GM12878 (cell line): ENCODE results near the gene RPS23. TPM values are rescaled to one million over a fixed set of nuclear protein-coding genes. Genes with fewer than 3 reads are reported as not detected.

Experiments
- ATAC-seq: fragments of 200-7000 bp; cut with Tn5 transposase; 3 replicates; pipeline ENCODE4 v1.9.1; 2020; ENCODE audit warnings: mild to moderate bottlenecking, moderate library complexity
- BruUV-seq: library from RNA; stranded (reverse); fragments of 400-500 nt; replicated peaks from 2 replicates; lab custom pipeline; 2021; lab: Mats Ljungman, UMichigan
- CTCF ChIA-PET: fragments of 300-600 bp; sonication (Branson Sonifier 250); formaldehyde crosslinking; extraction: SDS; loops from one replicate; lab custom pipeline; 2021; ENCODE audit warnings: inconsistent platforms; lab: Yijun Ruan, JAX
- POLR2A ChIA-PET: fragments of 350-600 bp; formaldehyde crosslinking; extraction: SDS; loops from one replicate; lab custom pipeline; 2021; ENCODE audit warnings: inconsistent platforms; lab: Charles Lee
- RAD21 ChIA-PET: fragments of 300-600 bp; sonication (Branson Sonifier 250); formaldehyde crosslinking; loops from one replicate; lab custom pipeline; 2023; ENCODE audit warnings: antibody characterized with exemption; ENCODE audit not compliant: unreplicated experiment; lab: Charles Lee
- SMC1A ChIA-PET: fragments of 300-600 bp; sonication (Branson Sonifier 250); formaldehyde crosslinking; loops from one replicate; lab custom pipeline; 2023; ENCODE audit not compliant: unreplicated experiment, uncharacterized antibody; lab: Charles Lee
- DNase-seq: peaks from one replicate; pipeline ENCODE4 v3.0.0-alpha.2; 2011; ENCODE audit warnings: low read depth, low spot score
- FAIRE-seq: peaks from 3 replicates; lab custom pipeline; 2011; peaks lifted over from hg19 to GRCh38; lab: Jason Lieb, UNC
- H2AFZ ChIP-seq: 2 replicates; pipeline ENCODE4 v1.6.0; 2011; ENCODE audit warnings: low read depth, low read length, control low read depth; ENCODE audit not compliant: control insufficient read depth
- H3K27ac ChIP-seq: 2 replicates; pipeline ENCODE4 v1.5.1; 2011; ENCODE audit warnings: control low read depth; ENCODE audit not compliant: control insufficient read depth, insufficient read depth
- H3K27me3 ChIP-seq, 2 experiments: replicated peaks in 1 of 2; 2 replicates each; pipeline versions ENCODE4 v1.6.0 to v1.6.1; 2011; ENCODE audit warnings: low read length in 1 of 2; ENCODE audit not compliant: control insufficient read depth in 2 of 2, insufficient read depth in 2 of 2
- H3K36me3 ChIP-seq, 2 experiments: 2 replicates each; pipeline ENCODE4 v1.5.1; 2011; ENCODE audit warnings: low read length in 1 of 2; ENCODE audit not compliant: control insufficient read depth in 2 of 2, insufficient read depth in 2 of 2
- H3K4me1 ChIP-seq: 2 replicates; pipeline ENCODE4 v1.6.1; 2011; ENCODE audit warnings: mild to moderate bottlenecking, low read length, moderate library complexity, mixed read lengths; ENCODE audit not compliant: control insufficient read depth, insufficient read depth
- H3K4me2 ChIP-seq: 2 replicates; pipeline ENCODE4 v1.6.0; 2011; ENCODE audit warnings: control low read depth; ENCODE audit not compliant: control insufficient read depth, insufficient read depth
- H3K4me3 ChIP-seq: fragments of 200-600 bp; sonication (generic); 2 replicates; pipeline ENCODE4 v1.5.1; 2016
- H3K79me2 ChIP-seq: 2 replicates; pipeline ENCODE4 v1.6.0; 2011; ENCODE audit warnings: low read length; ENCODE audit not compliant: control insufficient read depth, insufficient read depth
- H3K9ac ChIP-seq: 2 replicates; pipeline ENCODE4 v1.8.0; 2011; ENCODE audit warnings: low read length, control low read depth, mixed read lengths; ENCODE audit not compliant: control insufficient read depth, insufficient read depth
- H3K9me3 ChIP-seq: replicated peaks from 3 replicates; pipeline ENCODE4 v1.5.1; 2011; ENCODE audit warnings: mild to moderate bottlenecking, low read length; ENCODE audit not compliant: control insufficient read depth, insufficient read depth
- H4K20me1 ChIP-seq: 2 replicates; pipeline ENCODE4 v1.6.0; 2011; ENCODE audit not compliant: control insufficient read depth, insufficient read depth
- BHLHE40 ChIP-seq, 2 experiments: fragments of 450-650 bp in 1 of 2; IDR thresholded peaks; 2 replicates each; pipeline ENCODE4 v1.6.1; 2011 to 2017; ENCODE audit warnings: low read depth in 2 of 2, borderline replicate concordance in 1 of 2, improper control_type of control experiment in 1 of 2, low read length in 1 of 2, mild to moderate bottlenecking in 1 of 2
- CBX5 ChIP-seq: sonication (generic); IDR thresholded peaks from 2 replicates; pipeline ENCODE4 v1.6.1; 2016; ENCODE audit warnings: low read depth, moderate library complexity, mild to moderate bottlenecking, inconsistent platforms
- ELK1 ChIP-seq: IDR thresholded peaks from 2 replicates; pipeline ENCODE4 v1.6.1; 2012; ENCODE audit warnings: low read depth, low read length, improper control_type of control experiment
- EP300 ChIP-seq, 2 experiments: fragments of 150-350 bp in 1 of 2; IDR thresholded peaks; 2 replicates each; pipeline ENCODE4 v1.6.1; 2011 to 2012; ENCODE audit warnings: low read depth in 2 of 2, low read length in 2 of 2, borderline replicate concordance in 1 of 2, improper control_type of control experiment in 1 of 2, inconsistent platforms in 1 of 2; ENCODE audit not compliant: control insufficient read depth in 1 of 2
- MTA3 ChIP-seq: IDR thresholded peaks from 2 replicates; pipeline ENCODE4 v1.6.1; 2012; ENCODE audit warnings: low read length, inconsistent platforms, borderline replicate concordance
- MXI1 ChIP-seq: fragments of 150-350 bp; IDR thresholded peaks from 2 replicates; pipeline ENCODE4 v1.6.1; 2011; ENCODE audit warnings: low read depth, mild to moderate bottlenecking, inconsistent platforms, low read length, improper control_type of control experiment
- RAD51 ChIP-seq: fragments of 450-650 bp; IDR thresholded peaks from 2 replicates; pipeline ENCODE4 v1.6.1; 2016; ENCODE audit warnings: moderate library complexity, mild to moderate bottlenecking, inconsistent platforms
- WGBS: methylation state at CpG from one replicate; pipeline ENCODE4 v1.1.6; 2016; ENCODE audit warnings: low lambda C conversion rate; ENCODE audit not compliant: insufficient replicate concordance, insufficient coverage; ENCODE audit errors: missing lambda C conversion rate; 5-methylcytosine and 5-hydroxymethylcytosine counted together
- in situ Hi-C: fragments of 300-500 bp; cut with MboI; formaldehyde crosslinking; loops from 9 replicates; pipeline ENCODE4 v1.14.3; 2018; ENCODE audit warnings: mixed read lengths
- intact Hi-C: fragments of 100-400 bp; cut with micrococcal nuclease; formaldehyde crosslinking; loops from one replicate; pipeline ENCODE4 v1.14.2; 2022; ENCODE audit not compliant: unreplicated experiment
- polyA plus RNA-seq, 11 experiments: library from polyadenylated mRNA; depleted of rRNA in 4 of 11; unstranded in 6 of 11; stranded (reverse) in 5 of 11; fragments of >200 nt; fragmentation: Nextera tagmentation in 4 of 11; fragmentation: Illumina TruSeq in 1 of 11; extraction: Ambion mirVana in 4 of 11; extraction: Trizol in 1 of 11; gene quantifications; 1 replicate in 1 of 11; 2 replicates in 10 of 11; pipeline versions ENCODE4 v1.2.1 to v1.2.3, GENCODE V29; 2011 to 2016; ENCODE audit warnings: inconsistent platforms in 2 of 11, missing spikeins in 2 of 11, low read depth in 1 of 11
- total RNA-seq, 4 experiments: library from RNA; depleted of rRNA in 3 of 4; stranded (reverse); fragments of >200 nt in 3 of 4; fragmentation: Illumina TruSeq in 1 of 4; extraction: Trizol in 1 of 4; gene quantifications; 2 replicates each; pipeline versions ENCODE4 v1.2.1 to v1.2.3, GENCODE V29; 2013 to 2021
- TF ChIP-seq, protein P1 (sequence below): fragments of 450-650 bp; IDR thresholded peaks from 2 replicates; pipeline ENCODE4 v1.6.1; 2018; ENCODE audit warnings: mild to moderate bottlenecking, low read depth, moderate library complexity; ENCODE audit not compliant: partially characterized antibody
- TF ChIP-seq, protein P2 (sequence below): fragments of 450-650 bp; formaldehyde crosslinking; IDR thresholded peaks from 2 replicates; pipeline ENCODE4 v1.4.0; 2020; ENCODE audit warnings: mild to moderate bottlenecking, moderate library complexity

Gene RPS23
- total and polyA plus RNA-seq, 10 of the 15 experiments (the other 5 are each of a cell fraction or from before 2014, with no cell fraction given) = 2,489 to 8,145 (median 5,256) TPM

GRCh38 chr5:82297711-82298110, 19.6 kb upstream of the RPS23 start:
- ATAC-seq (no peak), FAIRE-seq (no peak), DNase-seq (no peak)
- POLR2A ChIA-PET = no interaction called here
- no peak overlapping the region for H3K4me2 ChIP-seq
- CTCF ChIA-PET = no interaction called here
- no peaks in the 10 kb centered on the region for H3K4me1 ChIP-seq
- H2AFZ ChIP-seq = no peak overlapping the region
- no peaks in the 10 kb centered on the region for H3K27me3 ChIP-seq
- no peaks in the 10 kb centered on the region for H3K79me2 ChIP-seq
- WGBS = 60% methylated on average over 3 of the region's 3 CpGs
- H3K9ac ChIP-seq = no peak overlapping the region
- no peak overlapping the region for H3K4me3 ChIP-seq
- SMC1A ChIA-PET = interaction anchor here (1.2 kb wide), 1 partner anchor 16 kb away, joined by 3 read pairs; no protein-coding TSS in a partner anchor
- no peak overlapping the region for H3K27ac ChIP-seq
- no peaks in the 10 kb centered on the region for H3K9me3 ChIP-seq
- in situ Hi-C loops (no loop called here), intact Hi-C loops (no loop called here)
- RAD21 ChIA-PET = interaction anchor here (0.8 kb wide), 1 partner anchor 121 kb away, joined by 3 read pairs; no protein-coding TSS in a partner anchor
- BruUV-seq = no TSS peak
- no peak for TF ChIP-seq MTA3
- TF ChIP-seq, protein P1, sequence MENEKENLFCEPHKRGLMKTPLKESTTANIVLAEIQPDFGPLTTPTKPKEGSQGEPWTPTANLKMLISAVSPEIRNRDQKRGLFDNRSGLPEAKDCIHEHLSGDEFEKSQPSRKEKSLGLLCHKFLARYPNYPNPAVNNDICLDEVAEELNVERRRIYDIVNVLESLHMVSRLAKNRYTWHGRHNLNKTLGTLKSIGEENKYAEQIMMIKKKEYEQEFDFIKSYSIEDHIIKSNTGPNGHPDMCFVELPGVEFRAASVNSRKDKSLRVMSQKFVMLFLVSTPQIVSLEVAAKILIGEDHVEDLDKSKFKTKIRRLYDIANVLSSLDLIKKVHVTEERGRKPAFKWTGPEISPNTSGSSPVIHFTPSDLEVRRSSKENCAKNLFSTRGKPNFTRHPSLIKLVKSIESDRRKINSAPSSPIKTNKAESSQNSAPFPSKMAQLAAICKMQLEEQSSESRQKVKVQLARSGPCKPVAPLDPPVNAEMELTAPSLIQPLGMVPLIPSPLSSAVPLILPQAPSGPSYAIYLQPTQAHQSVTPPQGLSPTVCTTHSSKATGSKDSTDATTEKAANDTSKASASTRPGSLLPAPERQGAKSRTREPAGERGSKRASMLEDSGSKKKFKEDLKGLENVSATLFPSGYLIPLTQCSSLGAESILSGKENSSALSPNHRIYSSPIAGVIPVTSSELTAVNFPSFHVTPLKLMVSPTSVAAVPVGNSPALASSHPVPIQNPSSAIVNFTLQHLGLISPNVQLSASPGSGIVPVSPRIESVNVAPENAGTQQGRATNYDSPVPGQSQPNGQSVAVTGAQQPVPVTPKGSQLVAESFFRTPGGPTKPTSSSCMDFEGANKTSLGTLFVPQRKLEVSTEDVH = no peak
- no peak for TF ChIP-seq BHLHE40 (IDR thresholded peaks at IDR 0.05; ENCODE audit: borderline replicate concordance in 1 of 2, low read depth in 2 of 2, low read length in 1 of 2)
- TF ChIP-seq MXI1 = no peak
- H4K20me1 ChIP-seq = no peaks in the 10 kb centered on the region
- H3K36me3 ChIP-seq = no peaks in the 10 kb centered on the region

DNA sequence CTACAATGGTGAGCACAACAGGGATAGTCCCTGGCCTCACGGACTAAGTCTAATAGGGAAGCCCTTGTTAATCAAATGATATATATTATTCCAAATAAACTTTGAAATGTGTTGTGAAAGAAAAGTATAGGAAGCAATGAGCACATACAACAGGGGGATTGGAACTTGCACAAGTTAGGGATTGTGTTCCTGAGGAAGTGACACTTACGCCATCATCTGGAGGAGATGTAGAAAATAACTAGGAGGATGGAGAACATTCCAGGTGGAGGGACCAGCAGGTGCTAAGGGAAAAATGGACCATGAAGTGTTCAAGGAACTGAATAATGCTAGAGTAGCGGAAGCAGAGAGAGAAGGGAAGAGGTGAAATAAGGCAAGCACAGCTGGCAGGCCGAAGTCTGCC, 18.8 kb upstream of the RPS23 start:
- H3K27ac ChIP-seq = no peak overlapping the region
- TF ChIP-seq RAD51 (no peak), ELK1 (no peak), EP300 (IDR thresholded peaks at IDR 0.05; ENCODE audit: borderline replicate concordance in 1 of 2, control insufficient read depth in 1 of 2, low read depth in 2 of 2, low read length in 2 of 2) (no peak), CBX5 (no peak)
- TF ChIP-seq, protein P2, sequence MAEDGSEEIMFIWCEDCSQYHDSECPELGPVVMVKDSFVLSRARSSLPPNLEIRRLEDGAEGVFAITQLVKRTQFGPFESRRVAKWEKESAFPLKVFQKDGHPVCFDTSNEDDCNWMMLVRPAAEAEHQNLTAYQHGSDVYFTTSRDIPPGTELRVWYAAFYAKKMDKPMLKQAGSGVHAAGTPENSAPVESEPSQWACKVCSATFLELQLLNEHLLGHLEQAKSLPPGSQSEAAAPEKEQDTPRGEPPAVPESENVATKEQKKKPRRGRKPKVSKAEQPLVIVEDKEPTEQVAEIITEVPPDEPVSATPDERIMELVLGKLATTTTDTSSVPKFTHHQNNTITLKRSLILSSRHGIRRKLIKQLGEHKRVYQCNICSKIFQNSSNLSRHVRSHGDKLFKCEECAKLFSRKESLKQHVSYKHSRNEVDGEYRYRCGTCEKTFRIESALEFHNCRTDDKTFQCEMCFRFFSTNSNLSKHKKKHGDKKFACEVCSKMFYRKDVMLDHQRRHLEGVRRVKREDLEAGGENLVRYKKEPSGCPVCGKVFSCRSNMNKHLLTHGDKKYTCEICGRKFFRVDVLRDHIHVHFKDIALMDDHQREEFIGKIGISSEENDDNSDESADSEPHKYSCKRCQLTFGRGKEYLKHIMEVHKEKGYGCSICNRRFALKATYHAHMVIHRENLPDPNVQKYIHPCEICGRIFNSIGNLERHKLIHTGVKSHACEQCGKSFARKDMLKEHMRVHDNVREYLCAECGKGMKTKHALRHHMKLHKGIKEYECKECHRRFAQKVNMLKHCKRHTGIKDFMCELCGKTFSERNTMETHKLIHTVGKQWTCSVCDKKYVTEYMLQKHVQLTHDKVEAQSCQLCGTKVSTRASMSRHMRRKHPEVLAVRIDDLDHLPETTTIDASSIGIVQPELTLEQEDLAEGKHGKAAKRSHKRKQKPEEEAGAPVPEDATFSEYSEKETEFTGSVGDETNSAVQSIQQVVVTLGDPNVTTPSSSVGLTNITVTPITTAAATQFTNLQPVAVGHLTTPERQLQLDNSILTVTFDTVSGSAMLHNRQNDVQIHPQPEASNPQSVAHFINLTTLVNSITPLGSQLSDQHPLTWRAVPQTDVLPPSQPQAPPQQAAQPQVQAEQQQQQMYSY (CRISPR knock-in tag) = no peak
- CTCF ChIA-PET = no interaction called here
- FAIRE-seq (no peak), DNase-seq (no peak), ATAC-seq (no peak)
- H2AFZ ChIP-seq = no peak overlapping the region
- no peaks in the 10 kb centered on the region for H3K27me3 ChIP-seq
- H3K79me2 ChIP-seq = no peaks in the 10 kb centered on the region
- BruUV-seq = no TSS peak
- in situ Hi-C loops (no loop called here), intact Hi-C loops (no loop called here)
- no peaks in the 10 kb centered on the region for H3K9me3 ChIP-seq
- WGBS = 97% methylated on average over 4 of the region's 4 CpGs
- no peak overlapping the region for H3K4me3 ChIP-seq
- POLR2A ChIA-PET = no interaction called here
- H3K9ac ChIP-seq = no peak overlapping the region
- H3K4me1 ChIP-seq = no peaks in the 10 kb centered on the region
- H4K20me1 ChIP-seq = no peaks in the 10 kb centered on the region
- H3K4me2 ChIP-seq = no peak overlapping the region
- no peaks in the 10 kb centered on the region for H3K36me3 ChIP-seq
- SMC1A ChIA-PET = no interaction called here
- RAD21 ChIA-PET = no interaction called here
